ENCODE results near the gene TFB2M. TPM values are rescaled to one million over a fixed set of nuclear protein-coding genes. Genes with fewer than 3 reads are reported as not detected.

TFB2M gene
- 21.6 and 22.2 TPM in 2 replicates for total RNA-seq

GRCh38 chr1:246566128-246566812 lies at the start of gene TFB2M, which contains the start of gene CNST:
TFB2M (minus strand) TSS chr1:246566261; CDS start chr1:246566138, 123 bp downstream.
CNST (plus strand) TSS chr1:246566456; CDS start chr1:246591563, 25,107 bp downstream.

GRCh38 chr1:246506674-246507481 lies 59.2 kb downstream of the TFB2M start, which contains the start of gene SMYD3:
SMYD3 (minus strand) TSS chr1:246507279.

Small RNA genes lying within 50 kb of the gene (small RNA-seq; reads per million reads assigned to genes)
- gene AL356583.2: not detected

Other genes starting within 250 kb of the TFB2M start
- gene SMYD3, start 59.0 kb downstream of the TFB2M start, total RNA-seq: 36.6 and 56.0 TPM in 2 replicates
- gene CNST, start 195 bp upstream of the TFB2M start, total RNA-seq: 83.4 and 88.3 TPM in 2 replicates
- gene SCCPDH, start 158.1 kb upstream of the TFB2M start, total RNA-seq: 30.8 and 35.7 TPM in 2 replicates